ENCODE results near the gene UMPS.
"Not testable (repeated sequence)": the region's sequence is repeated elsewhere in the genome, so short reads cannot be mapped to it uniquely, and the experiment has no call there.

The UMPS gene

GRCh38 chr3:124705552-124705951 is 24.7 kb upstream of the UMPS start:
- FAIRE-seq (no peak), DNase-seq (ENCODE audit: insufficient read length, low spot score) (no peak)
- no peak for TF ChIP-seq CTCF (IDR thresholded peaks at IDR 0.05; ENCODE audit: insufficient read depth, missing control alignments)

GRCh38 chr3:124707223-124707622 is 23.0 kb upstream of the UMPS start:
- not testable (repeated sequence) for DNase-seq (ENCODE audit: insufficient read length, low spot score); FAIRE-seq

DNA sequence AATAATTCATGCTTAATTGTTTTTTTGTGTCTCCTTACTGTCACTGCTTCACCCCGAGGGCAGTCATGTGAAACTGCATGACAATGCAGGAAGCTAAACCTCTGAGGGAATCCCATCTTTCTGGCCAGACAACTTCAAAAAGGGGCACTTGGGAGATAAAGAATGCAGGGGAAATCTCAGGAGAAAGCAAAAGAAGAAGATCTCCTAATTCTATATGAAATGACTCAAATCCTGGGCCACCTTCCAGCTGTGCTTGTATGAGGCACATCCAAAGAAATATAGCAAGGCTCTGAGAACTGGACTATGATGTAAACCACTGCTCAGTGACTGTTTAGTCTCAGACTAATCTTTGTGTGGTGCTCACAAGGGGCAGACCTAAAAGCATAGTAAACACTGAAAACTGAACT is 22.6 kb upstream of the UMPS start:
- DNase-seq (ENCODE audit: insufficient read length, low spot score): no peak
- FAIRE-seq: no peak
- TF ChIP-seq CTCF (IDR thresholded peaks at IDR 0.05; ENCODE audit: insufficient read depth, missing control alignments): no peak

DNA sequence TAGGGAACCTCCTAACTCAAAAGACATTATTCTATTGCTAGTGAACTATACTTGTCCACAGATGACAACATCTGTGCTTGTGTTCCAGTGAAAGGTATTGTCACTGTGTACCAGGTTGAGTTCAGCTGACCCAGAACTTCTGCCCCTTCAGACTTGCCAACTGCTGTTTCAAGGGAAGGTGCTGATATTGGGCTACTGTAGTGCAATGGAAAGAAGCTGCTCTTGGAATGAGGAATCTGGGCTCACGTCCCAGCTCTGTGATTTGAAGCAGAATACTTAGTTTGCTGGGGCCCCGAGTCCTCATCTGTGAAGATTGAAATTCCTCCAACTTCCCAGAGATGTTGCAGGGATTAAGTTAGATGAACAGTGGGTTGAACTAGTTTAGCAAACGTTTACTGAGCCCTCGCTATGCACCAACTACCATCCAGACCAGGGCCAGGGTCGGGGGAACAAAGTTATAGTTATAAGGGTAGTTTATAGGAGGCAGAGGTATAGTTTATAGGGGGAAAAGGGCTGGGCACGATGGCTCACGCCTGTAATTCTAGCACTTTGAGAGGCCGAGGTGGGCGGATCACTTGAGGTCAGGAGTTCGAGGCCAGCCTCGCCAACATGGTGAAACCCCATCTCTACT is 15.9 kb upstream of the UMPS start:
- DNase-seq (ENCODE audit: insufficient read length, low spot score) (no peak), FAIRE-seq (no peak)
- no peak for TF ChIP-seq CTCF (IDR thresholded peaks at IDR 0.05; ENCODE audit: insufficient read depth, missing control alignments)

DNA sequence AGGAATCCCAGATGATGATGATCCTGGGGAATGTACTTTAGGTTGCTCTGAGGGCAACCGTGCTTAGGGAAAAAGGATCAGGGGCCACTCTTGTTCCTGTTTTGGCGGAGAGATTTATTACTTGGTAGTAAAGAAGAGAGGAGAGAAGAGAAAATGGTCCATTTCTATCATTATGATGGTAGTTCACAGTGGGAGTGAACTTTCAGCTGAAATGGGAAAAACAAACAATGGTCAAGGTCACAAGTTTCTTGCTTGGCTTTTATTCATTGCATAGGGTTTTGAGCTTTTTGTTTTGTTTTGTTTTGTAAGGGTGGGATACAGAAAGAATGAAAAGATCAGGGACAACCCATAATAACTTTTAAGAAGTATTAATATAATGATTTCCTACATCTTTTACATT is 7.7 kb upstream of the UMPS start:
- no peak for TF ChIP-seq CTCF (IDR thresholded peaks at IDR 0.05; ENCODE audit: insufficient read depth, missing control alignments)
- FAIRE-seq: no peak
- DNase-seq (ENCODE audit: insufficient read length, low spot score): no peak

DNA sequence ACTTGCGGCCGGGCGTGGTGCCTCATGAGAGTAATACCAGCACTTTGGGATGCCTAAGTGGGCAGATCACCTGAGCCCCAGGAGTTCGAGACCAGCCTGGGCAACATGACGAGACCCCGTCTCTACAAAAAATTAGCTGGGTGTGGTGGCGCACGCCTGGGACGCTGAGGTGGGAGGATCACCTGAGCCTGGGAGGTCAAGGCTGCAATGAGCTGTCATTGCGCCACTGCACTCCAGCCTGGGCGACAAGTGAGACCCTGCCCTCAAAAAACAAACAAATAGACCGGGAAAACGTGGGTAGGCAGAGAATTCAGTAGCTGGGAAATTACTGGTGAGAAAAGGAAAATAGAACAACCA is 667 bp downstream of the UMPS start:
- no peak for TF ChIP-seq CTCF (IDR thresholded peaks at IDR 0.05; ENCODE audit: insufficient read depth, missing control alignments)
- no peak for FAIRE-seq
- no peak for DNase-seq (ENCODE audit: insufficient read length, low spot score)

GRCh38 chr3:124731760-124732159 is 1.5 kb downstream of the UMPS start:
- DNase-seq (ENCODE audit: insufficient read length, low spot score) (no peak), FAIRE-seq (no peak)
- no peak for TF ChIP-seq CTCF (IDR thresholded peaks at IDR 0.05; ENCODE audit: insufficient read depth, missing control alignments)

GRCh38 chr3:124741027-124741426 is 10.8 kb downstream of the UMPS start:
- no peak for FAIRE-seq
- TF ChIP-seq CTCF (IDR thresholded peaks at IDR 0.05; ENCODE audit: insufficient read depth, missing control alignments): no peak
- no peak for DNase-seq (ENCODE audit: insufficient read length, low spot score)
